RWPE1 (cell line): ENCODE measurements around the gene NEK2.

Experiments used
- CTCF ChIA-PET: fragments of 350-600 bp; sonication (Branson Sonifier 250); formaldehyde crosslinking; extraction: SDS; loops from one replicate; lab custom pipeline; 2021; lab: Yijun Ruan, JAX
- POLR2A ChIA-PET: fragments of 400-600 bp; formaldehyde crosslinking; extraction: SDS; loops from one replicate; lab custom pipeline; 2020; ENCODE audit warnings: antibody characterized with exemption; ENCODE audit not compliant: low non-redundant PET; lab: Yijun Ruan, JAX
- DNase-seq: peaks from one replicate; pipeline ENCODE4 v3.0.0; 2012; ENCODE audit warnings: low spot score
- H3K27ac ChIP-seq: fragments of 450-650 bp; 2 replicates; pipeline ENCODE4 v1.5.1; 2017
- TF ChIP-seq, protein P1 (sequence below): fragments of 450-650 bp; conservative IDR thresholded peaks from 2 replicates; pipeline ENCODE4 v1.5.1; 2017; ENCODE audit warnings: low read depth, mild to moderate bottlenecking

Gene NEK2

GRCh38 chr1:211653959-211654496, 21.4 kb downstream of the NEK2 start:
- H3K27ac ChIP-seq = no peak overlapping the region
- DNase-seq = no peak
- POLR2A ChIA-PET = no interaction called here
- CTCF ChIA-PET = interaction anchor here (0.5 to 2.0 kb wide), 9 partner anchors 11 to 1070 kb away, joined by 3 to 6 read pairs (median 4); partner anchors contain the start of gene SLC30A1
- TF ChIP-seq, protein P1, sequence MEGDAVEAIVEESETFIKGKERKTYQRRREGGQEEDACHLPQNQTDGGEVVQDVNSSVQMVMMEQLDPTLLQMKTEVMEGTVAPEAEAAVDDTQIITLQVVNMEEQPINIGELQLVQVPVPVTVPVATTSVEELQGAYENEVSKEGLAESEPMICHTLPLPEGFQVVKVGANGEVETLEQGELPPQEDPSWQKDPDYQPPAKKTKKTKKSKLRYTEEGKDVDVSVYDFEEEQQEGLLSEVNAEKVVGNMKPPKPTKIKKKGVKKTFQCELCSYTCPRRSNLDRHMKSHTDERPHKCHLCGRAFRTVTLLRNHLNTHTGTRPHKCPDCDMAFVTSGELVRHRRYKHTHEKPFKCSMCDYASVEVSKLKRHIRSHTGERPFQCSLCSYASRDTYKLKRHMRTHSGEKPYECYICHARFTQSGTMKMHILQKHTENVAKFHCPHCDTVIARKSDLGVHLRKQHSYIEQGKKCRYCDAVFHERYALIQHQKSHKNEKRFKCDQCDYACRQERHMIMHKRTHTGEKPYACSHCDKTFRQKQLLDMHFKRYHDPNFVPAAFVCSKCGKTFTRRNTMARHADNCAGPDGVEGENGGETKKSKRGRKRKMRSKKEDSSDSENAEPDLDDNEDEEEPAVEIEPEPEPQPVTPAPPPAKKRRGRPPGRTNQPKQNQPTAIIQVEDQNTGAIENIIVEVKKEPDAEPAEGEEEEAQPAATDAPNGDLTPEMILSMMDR = no peak

- DNase-seq = no peak
- H3K27ac ChIP-seq = no peak overlapping the region
- ChIA-PET CTCF (interaction anchor here (0.6 to 0.7 kb wide), 3 partner anchors 10 to 330 kb away, joined by 3 read pairs; no protein-coding TSS in a partner anchor), POLR2A (interaction anchor here (0.6 kb wide), 1 partner anchor 76 kb away, joined by 3 read pairs; no protein-coding TSS in a partner anchor)
- TF ChIP-seq, protein P1 = no peak
Observed at GRCh38 chr1:211653293-211653692, 22.1 kb downstream of the NEK2 start.

GRCh38 chr1:211652371-211652770, 23.1 kb downstream of the NEK2 start:
- DNase-seq = no peak
- H3K27ac ChIP-seq = no peak overlapping the region
- TF ChIP-seq, protein P1 = no peak
- ChIA-PET POLR2A (interaction anchor here (0.5 kb wide), 1 partner anchor 265 kb away, joined by 4 read pairs; no protein-coding TSS in a partner anchor), CTCF (interaction anchor here (0.6 kb wide), 1 partner anchor 9 kb away, joined by 3 read pairs; no protein-coding TSS in a partner anchor)

DNA sequence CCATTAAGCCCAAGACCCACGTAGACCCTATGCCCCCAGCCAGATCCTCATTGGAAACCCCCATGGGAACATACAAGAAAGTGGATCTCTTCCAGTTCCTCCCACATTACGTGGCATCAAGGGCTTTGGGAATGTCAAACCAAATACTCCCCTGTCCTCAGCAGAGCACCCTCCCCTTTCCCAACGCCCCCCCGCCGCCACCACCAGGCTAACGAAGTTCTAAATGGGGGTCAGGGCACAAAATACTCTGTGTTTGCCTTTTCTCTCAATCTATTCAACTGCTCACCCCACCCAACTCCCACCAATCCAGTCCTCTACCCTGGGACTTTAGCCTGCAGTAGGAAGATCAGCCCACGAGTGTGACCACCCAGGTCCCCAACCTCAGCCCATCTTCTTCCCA, 24.5 kb downstream of the NEK2 start:
- no peak overlapping the region for H3K27ac ChIP-seq
- ChIA-PET POLR2A (interaction anchor here (1.0 kb wide), 1 partner anchor 13 kb away, joined by 3 read pairs; no protein-coding TSS in a partner anchor), CTCF (interaction anchor here (0.6 kb wide), 1 partner anchor 15 kb away, joined by 3 read pairs; no protein-coding TSS in a partner anchor)
- no peak for DNase-seq
- TF ChIP-seq, protein P1 = no peak

GRCh38 chr1:211648980-211649934, 26.2 kb downstream of the NEK2 start:
- CTCF ChIA-PET = interaction anchor here (0.5 to 0.7 kb wide), 2 partner anchors 15 to 384 kb away, joined by 3 to 4 read pairs; no protein-coding TSS in a partner anchor
- TF ChIP-seq, protein P1 = peak; percentile 18; the same call in 1 of the 2 replicates
- no peak for DNase-seq
- H3K27ac ChIP-seq = peak overlapping the region; percentile 12; the same call in 1 of the 2 replicates
- POLR2A ChIA-PET = no interaction called here

DNA sequence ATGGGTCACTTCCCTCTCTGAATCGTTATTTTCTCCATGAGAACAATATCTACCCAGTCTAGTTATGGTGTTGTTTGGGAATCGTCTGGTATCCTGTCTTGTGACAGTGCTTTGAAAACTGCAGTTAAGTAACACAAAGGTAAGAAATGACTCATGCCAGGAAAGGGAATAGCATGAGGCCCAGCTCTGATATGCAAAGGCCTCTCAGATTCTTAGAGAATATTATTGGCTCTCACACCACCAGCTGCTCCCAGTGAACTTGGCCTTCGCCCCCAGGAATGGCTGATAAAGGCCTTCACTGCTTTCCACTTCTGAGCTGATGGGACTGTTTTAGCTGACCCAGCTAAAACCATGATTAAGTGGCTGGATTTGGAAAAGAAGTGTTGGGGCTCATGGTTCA, 27.1 kb downstream of the NEK2 start:
- ChIA-PET CTCF (interaction anchor here (0.7 kb wide), 1 partner anchor 14 kb away, joined by 3 read pairs; no protein-coding TSS in a partner anchor), POLR2A (no interaction called here)
- H3K27ac ChIP-seq = peak overlapping the region; percentile 12; the same call in 1 of the 2 replicates
- DNase-seq = peak; percentile 70
- TF ChIP-seq, protein P1 = no peak
